HepG2 (cell line): ENCODE measurements around the gene UBE2E1. TPM values are rescaled to one million over a fixed set of nuclear protein-coding genes. Genes with fewer than 3 reads are reported as not detected.

Experiments
- ATAC-seq: fragments of 200-7000 bp; cut with Tn5 transposase; 3 replicates; pipeline ENCODE4 v1.9.1; 2020; ENCODE audit warnings: mild to moderate bottlenecking, moderate library complexity
- BruUV-seq: library from RNA; stranded (reverse); fragments of 400-500 nt; replicated peaks from 2 replicates; lab custom pipeline; 2021; lab: Mats Ljungman, UMichigan
- CTCF ChIA-PET: fragments of 300-600 bp; formaldehyde crosslinking; extraction: SDS; loops from one replicate; lab custom pipeline; 2021; ENCODE audit warnings: low total read pairs, inconsistent platforms, low intra/inter-chr PET ratio; lab: Yijun Ruan, JAX
- POLR2A ChIA-PET: fragments of 350-600 bp; sonication (Branson Sonifier 250); formaldehyde crosslinking; loops from one replicate; lab custom pipeline; 2020; ENCODE audit warnings: antibody characterized with exemption, inconsistent platforms; lab: Yijun Ruan, JAX
- DNase-seq: peaks from one replicate; pipeline ENCODE4 v3.0.0-alpha.2; 2015; ENCODE audit warnings: low spot score
- FAIRE-seq: peaks from 3 replicates; lab custom pipeline; 2011; peaks lifted over from hg19 to GRCh38; lab: Jason Lieb, UNC
- H2AFZ ChIP-seq: one replicate; pipeline ENCODE4 v1.6.1; 2011; ENCODE audit warnings: low read length, inconsistent platforms
- H3K27ac ChIP-seq: fragments of 300-600 bp; 3 replicates; pipeline ENCODE4 v1.8.0; 2011; ENCODE audit warnings: mixed run types, mild to moderate bottlenecking, mixed read lengths, low read length, inconsistent platforms; ENCODE audit not compliant: insufficient read depth; ENCODE audit errors: extremely low read length
- H3K27me3 ChIP-seq, 2 experiments: fragments of 200-600 bp in 1 of 2; 2 replicates in 1 of 2; 3 replicates in 1 of 2; pipeline versions ENCODE4 v1.6.0 to v1.8.0; 2011; ENCODE audit warnings: low read length in 2 of 2, mild to moderate bottlenecking in 2 of 2, moderate library complexity in 2 of 2, inconsistent platforms in 1 of 2; ENCODE audit not compliant: insufficient read depth in 2 of 2, control insufficient read depth in 1 of 2
- H3K36me3 ChIP-seq, 2 experiments: fragments of 200-600 bp in 1 of 2; replicated peaks in 1 of 2; 2 replicates in 1 of 2; 3 replicates in 1 of 2; pipeline versions ENCODE4 v1.5.1 to v1.8.0; 2011; ENCODE audit warnings: low read length in 2 of 2, inconsistent platforms in 1 of 2; ENCODE audit not compliant: insufficient read depth in 2 of 2, control insufficient read depth in 1 of 2
- H3K4me1 ChIP-seq: 2 replicates; pipeline ENCODE4 v1.5.1; 2012; ENCODE audit warnings: low read length, inconsistent platforms; ENCODE audit not compliant: insufficient read depth
- H3K4me2 ChIP-seq: 2 replicates; pipeline ENCODE4 v1.6.0; 2011; ENCODE audit warnings: low read depth, low read length, inconsistent platforms
- H3K4me3 ChIP-seq, 3 experiments: fragments of 200-600 bp in 1 of 3; sonication (generic), shearing (Covaris generic) in 1 of 3; replicated peaks in 1 of 3; 2 replicates each; pipeline ENCODE4 v1.5.1; 2011 to 2016; ENCODE audit warnings: low read length in 3 of 3, inconsistent platforms in 2 of 3, low read depth in 2 of 3, mild to moderate bottlenecking in 2 of 3, control low read depth in 1 of 3, mixed read lengths in 1 of 3; ENCODE audit not compliant: insufficient read depth in 1 of 3
- H3K79me2 ChIP-seq: one replicate; pipeline ENCODE4 v1.6.1; 2011; ENCODE audit warnings: low read length, inconsistent platforms; ENCODE audit not compliant: insufficient read depth
- H3K9ac ChIP-seq: 2 replicates; pipeline ENCODE4 v1.6.0; 2011; ENCODE audit warnings: mild to moderate bottlenecking, low read depth, low read length, inconsistent platforms; ENCODE audit not compliant: insufficient read depth
- H3K9me3 ChIP-seq: 2 replicates; pipeline ENCODE4 v1.5.1; 2012; ENCODE audit warnings: mild to moderate bottlenecking, low read length
- H4K20me1 ChIP-seq: 2 replicates; pipeline ENCODE4 v1.6.0; 2011; ENCODE audit warnings: inconsistent platforms, mild to moderate bottlenecking, low read length, moderate library complexity; ENCODE audit not compliant: insufficient read depth
- ATF7 ChIP-seq, 2 experiments: fragments of 450-650 bp in 1 of 2; sonication (generic) in 1 of 2; formaldehyde crosslinking in 1 of 2; IDR thresholded peaks; 2 replicates each; pipeline versions ENCODE4 v1.4.0 to v1.6.1; 2016 to 2020; ENCODE audit warnings: antibody characterized with exemption in 1 of 2, mild to moderate bottlenecking in 1 of 2, missing genetic modification reagents in 1 of 2
- CREB1 ChIP-seq, 2 experiments: fragments of 450-650 bp in 1 of 2; IDR thresholded peaks; 2 replicates each; pipeline ENCODE4 v1.6.1; 2016 to 2017; ENCODE audit warnings: control low read depth in 1 of 2, mild to moderate bottlenecking in 1 of 2, missing compliant biosample characterization in 1 of 2, missing genetic modification characterization in 1 of 2
- FOSL2 ChIP-seq: sonication (generic); formaldehyde crosslinking; IDR thresholded peaks from 2 replicates; pipeline ENCODE4 v1.4.0; 2020; ENCODE audit warnings: missing genetic modification reagents
- GABPA ChIP-seq, 2 experiments: IDR thresholded peaks; 2 replicates each; pipeline ENCODE4 v1.6.1; 2011 to 2016; ENCODE audit warnings: low read depth in 2 of 2, low read length in 1 of 2, missing biosample characterization in 1 of 2, missing genetic modification characterization in 1 of 2
- GABPB1 ChIP-seq: IDR thresholded peaks from 2 replicates; pipeline ENCODE4 v1.6.1; 2016; ENCODE audit warnings: mild to moderate bottlenecking, missing genetic modification reagents, moderate library complexity, missing compliant biosample characterization
- HNF4A ChIP-seq: sonication (generic); formaldehyde crosslinking; IDR thresholded peaks from 2 replicates; pipeline ENCODE4 v1.4.0; 2020; ENCODE audit warnings: missing genetic modification reagents
- KAT8 ChIP-seq: IDR thresholded peaks from 2 replicates; pipeline ENCODE4 v1.6.1; 2016; ENCODE audit warnings: missing genetic modification reagents, missing compliant biosample characterization
- MBNL3 ChIP-seq: fragments of 250-450 bp; sonication (Bioruptor Pico); conservative IDR thresholded peaks from 2 replicates; pipeline ENCODE4 v1.8.0; 2022; ENCODE audit warnings: mild to moderate bottlenecking, inconsistent platforms
- NR2C2 ChIP-seq: sonication (generic); formaldehyde crosslinking; IDR thresholded peaks from 2 replicates; pipeline ENCODE4 v1.4.0; 2020; ENCODE audit warnings: missing genetic modification reagents, mild to moderate bottlenecking, moderate library complexity, borderline replicate concordance
- SAP130 ChIP-seq: IDR thresholded peaks from 2 replicates; pipeline ENCODE4 v1.6.1; 2016; ENCODE audit warnings: low read depth
- SP140L ChIP-seq: sonication (generic); formaldehyde crosslinking; IDR thresholded peaks from 2 replicates; pipeline ENCODE4 v1.4.0; 2020; ENCODE audit warnings: missing genetic modification reagents, borderline replicate concordance
- SP2 ChIP-seq: sonication (generic); formaldehyde crosslinking; IDR thresholded peaks from 2 replicates; pipeline ENCODE4 v1.5.1; 2020; ENCODE audit warnings: mild to moderate bottlenecking, missing genetic modification reagents
- YEATS4 ChIP-seq: sonication (generic); formaldehyde crosslinking; IDR thresholded peaks from 2 replicates; pipeline ENCODE4 v1.4.0; 2020; ENCODE audit warnings: missing genetic modification reagents, borderline replicate concordance
- ZC3H4 ChIP-seq: sonication (generic); formaldehyde crosslinking; IDR thresholded peaks from 2 replicates; pipeline ENCODE4 v1.4.0; 2020; ENCODE audit warnings: missing genetic modification reagents, borderline replicate concordance
- ZNF34 ChIP-seq: sonication (generic); formaldehyde crosslinking; IDR thresholded peaks from 2 replicates; pipeline ENCODE4 v1.4.0; 2020; ENCODE audit warnings: mild to moderate bottlenecking, missing genetic modification reagents, borderline replicate concordance
- ZNF484 ChIP-seq: sonication (generic); formaldehyde crosslinking; IDR thresholded peaks from 2 replicates; pipeline ENCODE4 v1.5.1; 2020; ENCODE audit warnings: mild to moderate bottlenecking, low read depth, missing genetic modification reagents, borderline replicate concordance
- ZSCAN25 ChIP-seq: sonication (generic); formaldehyde crosslinking; IDR thresholded peaks from 2 replicates; pipeline ENCODE4 v1.8.0; 2022; ENCODE audit warnings: mild to moderate bottlenecking, missing genetic modification reagents
- WGBS: methylation state at CpG from one replicate; pipeline ENCODE4 v1.1.6; 2017; ENCODE audit warnings: low lambda C conversion rate; 5-methylcytosine and 5-hydroxymethylcytosine counted together
- in situ Hi-C: cut with HindIII; loops from 2 replicates; pipeline ENCODE4 v1.10.0; 2017; ENCODE audit warnings: low pct_unique_long_range_greater_than_20kb; ENCODE audit not compliant: extremely low pct_ligation_motif_present
- intact Hi-C: fragments of 100-400 bp; cut with micrococcal nuclease; formaldehyde crosslinking; loops from one replicate; pipeline ENCODE4 v1.10.0; 2022; ENCODE audit not compliant: unreplicated experiment
- polyA plus RNA-seq, 8 experiments: library from polyadenylated mRNA; depleted of rRNA in 3 of 8; stranded (reverse) in 7 of 8; unstranded in 1 of 8; fragments of >200 nt; fragmentation: Illumina TruSeq in 4 of 8; extraction: Trizol in 4 of 8; gene quantifications; 2 replicates each; pipeline versions ENCODE4 v1.2.1 to v1.2.3, GENCODE V29; 2011 to 2016; ENCODE audit warnings: low read depth in 4 of 8, missing spikeins in 1 of 8, mixed read lengths in 1 of 8; ENCODE audit not compliant: insufficient read depth in 1 of 8
- total RNA-seq, 5 experiments: library from RNA; depleted of rRNA; stranded (reverse); fragments of >200 nt; fragmentation: Illumina TruSeq; extraction: Trizol; gene quantifications; 2 replicates each; pipeline ENCODE4 v1.2.3, GENCODE V29; 2016; ENCODE audit warnings: low read depth in 1 of 5
- TF ChIP-seq, protein P1 (sequence below): IDR thresholded peaks from 2 replicates; pipeline ENCODE4 v1.6.1; 2016; ENCODE audit warnings: missing biosample characterization, missing genetic modification reagents, low read depth
- TF ChIP-seq, protein P2 (sequence below): sonication (generic); formaldehyde crosslinking; IDR thresholded peaks from 2 replicates; pipeline ENCODE4 v1.4.0; 2020; ENCODE audit warnings: missing genetic modification reagents
- TF ChIP-seq, protein P3 (sequence below): IDR thresholded peaks from 2 replicates; pipeline ENCODE4 v1.6.1; 2016; ENCODE audit warnings: mild to moderate bottlenecking

UBE2E1 gene
- total and polyA plus RNA-seq, 2 of the 13 experiments (the other 11 are each of a cell fraction or from before 2014, with no cell fraction given), result 55.4 to 61.8 TPM

DNA sequence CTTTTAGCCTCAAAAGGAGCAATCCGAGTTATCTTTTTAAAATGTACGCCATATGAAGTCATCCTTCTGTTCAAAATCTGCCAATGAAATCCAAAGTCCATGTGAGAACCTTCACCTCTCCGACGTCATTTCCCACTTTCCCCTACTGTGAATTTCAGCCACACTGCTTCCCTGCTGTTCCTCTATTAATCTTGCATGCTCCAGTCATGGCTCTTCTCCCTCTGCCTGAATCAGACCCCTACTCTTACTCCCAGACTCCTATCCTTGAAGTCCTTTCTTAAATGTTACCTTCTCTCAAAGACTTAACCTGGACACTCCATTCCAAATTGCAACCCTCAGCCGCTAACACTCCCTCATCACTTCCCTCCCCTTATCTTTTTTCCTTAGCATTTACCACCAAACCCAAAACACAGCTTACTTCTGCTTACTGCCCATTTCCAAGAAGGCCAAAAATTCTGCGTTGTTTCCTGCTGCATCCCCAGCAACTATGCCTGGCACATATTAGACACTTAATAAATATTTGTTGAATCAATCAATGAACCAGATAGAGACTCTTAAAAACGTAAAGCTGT, 109.9 kb downstream of the UBE2E1 start:
- in situ Hi-C loops (no loop called here), intact Hi-C loops (no loop called here)
- H3K4me1 ChIP-seq, result peaks cover 49% of the 10 kb centered on the region
- WGBS, result 7% methylated on average over 7 of the region's 7 CpGs
- peak overlapping the region; percentile 76 for H3K4me2 ChIP-seq
- H3K79me2 ChIP-seq, result peaks cover 56% of the 10 kb centered on the region
- peaks cover 36% of the 10 kb centered on the region for H4K20me1 ChIP-seq
- DNase-seq, result peak; percentile 45
- ChIA-PET CTCF (no interaction called here), POLR2A (interaction anchor here (1.5 to 3.8 kb wide), 5 partner anchors 11 to 33 kb away, joined by 8 to 72 read pairs (median 21); no protein-coding TSS in a partner anchor)
- no peaks in the 10 kb centered on the region for H3K9me3 ChIP-seq
- FAIRE-seq, result no peak
- no TSS peak for BruUV-seq
- H3K9ac ChIP-seq, result peak overlapping the region; percentile 95
- H3K4me3 ChIP-seq, result peak overlapping the region; percentile 91 to 99 (median 98)
- peaks cover 4 to 15% of the 10 kb centered on the region in 2 experiments; a peak in 4 of 5 replicates for H3K36me3 ChIP-seq
- H2AFZ ChIP-seq, result no peak overlapping the region
- no peaks in the 10 kb centered on the region; a peak in 1 of 5 replicates for H3K27me3 ChIP-seq
- H3K27ac ChIP-seq, result peak overlapping the region; percentile 81
- no peak for ATAC-seq
- TF ChIP-seq YEATS4 (CRISPR knock-in tag), result no peak
- TF ChIP-seq MBNL3 (CRISPR knock-in tag), result no peak
- TF ChIP-seq SAP130, result peak; percentile 42; the same call in 1 of the 2 replicates
- TF ChIP-seq GABPB1 (CRISPR knock-in tag), result peak; percentile 43; the same call in 1 of the 2 replicates
- TF ChIP-seq, protein P1, sequence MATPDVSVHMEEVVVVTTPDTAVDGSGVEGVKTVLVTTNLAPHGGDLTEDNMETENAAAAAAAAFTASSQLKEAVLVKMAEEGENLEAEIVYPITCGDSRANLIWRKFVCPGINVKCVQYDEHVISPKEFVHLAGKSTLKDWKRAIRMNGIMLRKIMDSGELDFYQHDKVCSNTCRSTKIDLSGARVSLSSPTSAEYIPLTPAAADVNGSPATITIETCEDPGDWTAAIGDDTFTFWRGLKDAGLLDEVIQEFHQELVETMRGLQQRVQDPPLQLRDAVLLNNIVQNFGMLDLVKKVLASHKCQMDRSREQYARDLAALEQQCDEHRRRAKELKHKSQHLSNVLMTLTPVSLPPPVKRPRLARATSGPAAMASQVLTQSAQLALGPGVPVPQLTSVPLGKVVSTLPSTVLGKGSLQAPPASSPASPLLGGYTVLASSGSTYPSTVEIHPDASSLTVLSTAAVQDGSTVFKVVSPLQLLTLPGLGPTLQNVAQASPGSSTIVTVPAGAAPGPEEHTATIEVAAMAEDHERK (CRISPR knock-in tag), result no peak
- TF ChIP-seq HNF4A (CRISPR knock-in tag), result peak; percentile 41; the same call in 1 of the 2 replicates
- no peak for TF ChIP-seq ZNF484 (CRISPR knock-in tag)
- TF ChIP-seq FOSL2 (CRISPR knock-in tag), result no peak
- no peak for TF ChIP-seq ZNF34
- TF ChIP-seq CREB1 (IDR thresholded peaks at IDR 0.05), result peak; percentile 56
- peak; percentile 82 for TF ChIP-seq CREB1 (CRISPR knock-in tag; IDR thresholded peaks at IDR 0.05)
- TF ChIP-seq SP2 (CRISPR knock-in tag), result no peak
- no peak for TF ChIP-seq SP140L (CRISPR knock-in tag)
- TF ChIP-seq, protein P2, sequence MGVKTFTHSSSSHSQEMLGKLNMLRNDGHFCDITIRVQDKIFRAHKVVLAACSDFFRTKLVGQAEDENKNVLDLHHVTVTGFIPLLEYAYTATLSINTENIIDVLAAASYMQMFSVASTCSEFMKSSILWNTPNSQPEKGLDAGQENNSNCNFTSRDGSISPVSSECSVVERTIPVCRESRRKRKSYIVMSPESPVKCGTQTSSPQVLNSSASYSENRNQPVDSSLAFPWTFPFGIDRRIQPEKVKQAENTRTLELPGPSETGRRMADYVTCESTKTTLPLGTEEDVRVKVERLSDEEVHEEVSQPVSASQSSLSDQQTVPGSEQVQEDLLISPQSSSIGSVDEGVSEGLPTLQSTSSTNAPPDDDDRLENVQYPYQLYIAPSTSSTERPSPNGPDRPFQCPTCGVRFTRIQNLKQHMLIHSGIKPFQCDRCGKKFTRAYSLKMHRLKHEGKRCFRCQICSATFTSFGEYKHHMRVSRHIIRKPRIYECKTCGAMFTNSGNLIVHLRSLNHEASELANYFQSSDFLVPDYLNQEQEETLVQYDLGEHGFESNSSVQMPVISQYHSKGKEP (CRISPR knock-in tag), result no peak
- TF ChIP-seq GABPA (IDR thresholded peaks at IDR 0.05; ENCODE audit: low read depth, low read length), result no peak
- TF ChIP-seq GABPA (CRISPR knock-in tag; IDR thresholded peaks at IDR 0.05; ENCODE audit: low read depth), result peak; percentile 67; the same call in 1 of the 2 replicates
- TF ChIP-seq ZSCAN25 (CRISPR knock-in tag), result no peak
- TF ChIP-seq, protein P3, sequence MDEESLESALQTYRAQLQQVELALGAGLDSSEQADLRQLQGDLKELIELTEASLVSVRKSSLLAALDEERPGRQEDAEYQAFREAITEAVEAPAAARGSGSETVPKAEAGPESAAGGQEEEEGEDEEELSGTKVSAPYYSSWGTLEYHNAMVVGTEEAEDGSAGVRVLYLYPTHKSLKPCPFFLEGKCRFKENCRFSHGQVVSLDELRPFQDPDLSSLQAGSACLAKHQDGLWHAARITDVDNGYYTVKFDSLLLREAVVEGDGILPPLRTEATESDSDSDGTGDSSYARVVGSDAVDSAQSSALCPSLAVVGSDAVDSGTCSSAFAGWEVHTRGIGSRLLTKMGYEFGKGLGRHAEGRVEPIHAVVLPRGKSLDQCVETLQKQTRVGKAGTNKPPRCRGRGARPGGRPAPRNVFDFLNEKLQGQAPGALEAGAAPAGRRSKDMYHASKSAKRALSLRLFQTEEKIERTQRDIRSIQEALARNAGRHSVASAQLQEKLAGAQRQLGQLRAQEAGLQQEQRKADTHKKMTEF (CRISPR knock-in tag), result no peak
- 0 out of 2 replicates have a peak, but pooled peaks have one; percentile 37 for TF ChIP-seq KAT8 (CRISPR knock-in tag)
- no peak for TF ChIP-seq ZC3H4
- TF ChIP-seq ATF7 (IDR thresholded peaks at IDR 0.05), result 0 out of 2 replicates have a peak, but pooled peaks have one; percentile 17
- no peak for TF ChIP-seq ATF7 (CRISPR knock-in tag; IDR thresholded peaks at IDR 0.05)
- 0 out of 2 replicates have a peak, but pooled peaks have one; percentile 47 for TF ChIP-seq NR2C2 (CRISPR knock-in tag)
